Ishikawa (cell line): ENCODE results near the gene SLC37A1.

Experiments used
- EP300 ChIP-seq: IDR thresholded peaks from 2 replicates; pipeline ENCODE4 v1.6.1; 2012; ENCODE audit warnings: borderline replicate concordance
- MAX ChIP-seq: IDR thresholded peaks from 2 replicates; pipeline ENCODE4 v1.6.1; 2012
- RAD21 ChIP-seq: IDR thresholded peaks from 2 replicates; pipeline ENCODE4 v1.6.1; 2012; ENCODE audit warnings: low read depth
- TAF1 ChIP-seq: IDR thresholded peaks from 2 replicates; pipeline ENCODE4 v1.6.1; 2012; ENCODE audit warnings: low read depth, mild to moderate bottlenecking
- YY1 ChIP-seq: IDR thresholded peaks from 2 replicates; pipeline ENCODE4 v1.6.1; 2012; ENCODE audit warnings: low read depth

DNA sequence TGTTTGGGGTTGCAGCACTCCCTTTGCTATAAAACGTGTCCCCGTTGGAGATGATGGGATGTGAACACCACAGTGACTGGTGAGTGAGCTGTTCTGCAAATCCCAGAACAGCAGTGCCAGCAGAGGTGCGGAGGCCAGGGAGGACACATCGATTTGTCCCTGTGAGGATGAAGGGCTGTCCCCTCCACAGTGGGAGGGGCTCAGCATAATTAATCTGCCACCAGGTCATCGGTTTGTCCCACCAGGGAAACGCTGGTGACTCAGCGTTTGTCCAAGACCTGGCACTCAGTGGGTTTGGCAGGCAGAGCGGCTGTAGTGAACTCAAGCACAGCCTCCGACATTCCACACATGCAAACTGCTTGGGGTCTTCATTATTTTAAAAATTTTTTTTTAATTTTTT, 117.0 kb downstream of the SLC37A1 start:
- TF ChIP-seq YY1 (no peak), MAX (no peak), RAD21 (no peak), EP300 (no peak), TAF1 (no peak)
